ENCODE results near the gene ENOSF1.
A peak's percentile ranks its signal among the peaks of the same experiment; 100 is the strongest.

ENOSF1 gene

GRCh38 chr18:671405-671804 is 41.0 kb downstream of the ENOSF1 start:
- no peak for DNase-seq

DNA sequence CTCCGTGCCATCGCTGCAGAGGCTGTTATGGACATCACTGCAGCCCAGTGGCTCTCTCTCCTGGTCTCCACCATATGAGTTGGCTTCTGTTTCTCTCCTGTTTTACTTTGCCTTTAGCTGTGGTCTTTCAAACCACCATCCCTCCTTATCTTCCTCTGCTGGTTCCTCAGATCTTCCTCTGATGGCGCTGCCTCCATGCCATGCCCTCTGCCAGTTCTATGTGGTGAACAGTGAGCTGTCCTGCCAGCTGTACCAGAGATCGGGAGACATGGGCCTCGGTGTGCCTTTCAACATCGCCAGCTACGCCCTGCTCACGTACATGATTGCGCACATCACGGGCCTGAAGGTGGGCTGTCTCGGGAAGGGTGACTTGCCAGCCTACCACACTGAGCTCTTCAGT is 41.9 kb downstream of the ENOSF1 start:
- DNase-seq = no peak

GRCh38 chr18:669077-669476 is 43.4 kb downstream of the ENOSF1 start:
- DNase-seq = no peak

DNA sequence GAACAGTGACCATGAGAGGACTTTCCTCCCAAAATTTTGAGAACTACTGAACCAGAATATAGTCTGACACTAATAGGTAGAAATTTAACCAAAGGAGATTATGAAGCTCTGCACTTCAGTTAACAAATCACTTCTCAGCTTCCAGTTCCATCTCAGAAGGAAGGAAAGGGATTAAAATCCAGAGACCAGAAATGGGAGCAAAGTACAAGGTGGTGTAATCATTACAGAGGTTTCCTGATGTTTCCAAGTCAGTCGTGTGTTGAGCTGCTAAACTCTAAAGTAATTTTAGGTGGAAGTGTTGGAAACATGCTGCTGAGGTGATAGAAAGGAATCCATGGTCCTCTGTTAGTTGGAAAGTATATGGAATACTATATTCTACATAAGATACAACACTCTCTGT is 44.2 kb downstream of the ENOSF1 start:
- DNase-seq = no peak

GRCh38 chr18:666628-667027 is 45.8 kb downstream of the ENOSF1 start:
- no peak for DNase-seq

DNA sequence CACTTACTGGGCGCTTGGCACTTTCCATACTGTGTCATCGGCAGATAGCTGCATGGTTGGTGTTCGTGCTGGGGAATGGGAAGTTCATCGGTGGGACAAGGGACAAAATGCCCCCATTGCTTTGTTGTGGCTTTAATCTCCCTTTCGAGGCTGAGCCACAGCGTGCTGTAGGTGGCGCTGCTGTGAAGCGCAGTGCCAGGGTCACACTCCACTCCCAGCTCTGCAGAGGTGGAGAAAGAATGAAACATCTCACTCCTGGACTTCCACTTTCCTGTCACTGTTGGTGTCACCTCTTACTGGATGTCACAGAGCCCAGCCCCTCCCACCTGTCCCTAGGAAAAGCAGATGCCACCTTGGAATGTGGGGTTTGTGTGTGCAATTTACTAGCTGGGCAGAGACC is 46.3 kb downstream of the ENOSF1 start:
- DNase-seq = no peak

DNA sequence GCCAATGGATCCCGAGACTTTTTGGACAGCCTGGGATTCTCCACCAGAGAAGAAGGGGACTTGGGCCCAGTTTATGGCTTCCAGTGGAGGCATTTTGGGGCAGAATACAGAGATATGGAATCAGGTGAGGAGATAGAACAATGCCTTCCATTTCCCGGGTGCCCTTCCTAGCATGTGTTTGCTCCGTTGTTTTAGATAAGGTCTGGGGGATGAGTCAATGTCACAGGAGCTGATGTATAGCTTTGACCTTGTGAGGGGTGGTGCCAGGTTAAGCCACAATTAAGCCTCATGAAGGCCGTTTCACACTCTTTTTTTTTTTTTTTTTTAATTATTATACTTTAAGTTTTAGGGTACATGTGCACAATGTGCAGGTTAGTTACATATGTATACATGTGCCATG is 50.2 kb downstream of the ENOSF1 start:
- no peak for DNase-seq

- DNase-seq = peak; percentile 44
Measured at GRCh38 chr18:659597-659996, 52.8 kb downstream of the ENOSF1 start.

DNA sequence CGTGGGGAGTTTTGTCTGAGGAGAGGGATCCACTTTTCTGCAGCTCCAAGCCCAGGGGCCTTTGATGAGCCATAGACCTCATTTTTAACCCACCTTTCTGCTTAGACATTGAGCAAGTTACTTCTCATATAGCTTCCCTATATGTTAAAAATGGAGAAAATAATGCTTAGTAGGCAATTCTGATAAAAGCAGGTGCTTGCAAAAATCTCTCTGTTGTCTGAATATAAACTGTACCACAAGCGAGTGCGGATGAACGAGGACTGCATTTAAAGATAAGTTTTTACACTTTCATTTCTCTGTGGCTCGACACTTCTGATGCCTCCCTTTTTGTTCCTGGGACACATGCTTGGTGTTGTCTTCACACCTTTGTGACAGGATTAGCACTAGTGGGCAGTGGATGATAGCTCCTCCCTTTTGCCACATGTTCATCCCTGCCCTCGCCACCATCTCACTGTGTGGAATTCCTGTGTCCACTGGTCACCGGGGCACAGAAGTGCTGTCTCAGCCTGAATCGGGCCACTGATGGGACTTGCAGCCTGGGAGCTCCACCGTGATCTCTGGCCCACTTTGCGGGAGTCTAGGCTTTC is 53.4 kb downstream of the ENOSF1 start:
- no peak for DNase-seq

DNA sequence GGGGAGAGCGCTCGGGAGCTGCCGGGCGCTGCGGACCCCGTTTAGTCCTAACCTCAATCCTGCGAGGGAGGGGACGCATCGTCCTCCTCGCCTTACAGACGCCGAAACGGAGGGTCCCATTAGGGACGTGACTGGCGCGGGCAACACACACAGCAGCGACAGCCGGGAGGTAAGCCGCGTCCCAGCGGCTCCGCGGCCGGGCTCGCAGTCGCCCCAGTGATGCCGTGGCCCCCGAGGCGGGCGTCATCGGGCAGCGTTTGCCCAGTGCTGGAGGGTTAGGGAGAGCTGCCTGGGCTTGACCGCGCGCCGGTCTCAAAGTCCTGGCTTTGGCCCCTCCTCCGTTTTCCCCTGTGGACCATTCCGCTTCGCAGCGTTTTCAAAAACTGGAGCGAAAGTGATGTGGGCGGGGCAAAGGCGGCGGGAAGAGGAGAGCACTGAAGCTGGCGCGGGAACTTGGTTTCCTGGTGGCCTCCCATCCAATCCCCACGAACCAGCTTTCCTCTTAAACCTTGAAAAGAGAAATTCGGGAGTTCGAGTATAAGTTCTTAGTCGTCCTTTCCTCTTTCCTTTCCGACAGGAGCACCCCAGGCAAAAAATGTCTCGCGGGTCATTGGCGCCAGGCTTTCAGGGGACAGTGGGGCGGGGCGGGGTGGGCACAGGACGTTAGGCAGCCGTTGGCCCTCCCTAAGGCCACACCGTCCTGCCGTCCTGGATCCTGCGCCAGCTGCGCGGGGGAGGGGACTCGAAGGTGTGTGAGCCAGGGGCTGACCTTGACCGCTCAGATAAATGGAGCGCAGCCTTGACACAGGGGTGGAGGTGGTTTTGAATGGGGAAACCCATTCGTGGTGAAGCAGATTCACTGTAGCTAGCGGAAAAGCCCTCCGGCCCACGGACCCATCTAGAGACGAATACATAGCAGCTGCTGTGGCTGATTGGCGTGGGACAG is 54.2 kb downstream of the ENOSF1 start:
- DNase-seq = peak; percentile 71

- DNase-seq = peak; percentile 80
Measured at GRCh38 chr18:657311-658000, 55.0 kb downstream of the ENOSF1 start, which contains the start of gene TYMS. Gene TYMS (plus strand): TSS chr18:657653. CDS start chr18:657743, 90 bp downstream.

GRCh38 chr18:655445-655844 is 57.0 kb downstream of the ENOSF1 start:
- no peak for DNase-seq

DNA sequence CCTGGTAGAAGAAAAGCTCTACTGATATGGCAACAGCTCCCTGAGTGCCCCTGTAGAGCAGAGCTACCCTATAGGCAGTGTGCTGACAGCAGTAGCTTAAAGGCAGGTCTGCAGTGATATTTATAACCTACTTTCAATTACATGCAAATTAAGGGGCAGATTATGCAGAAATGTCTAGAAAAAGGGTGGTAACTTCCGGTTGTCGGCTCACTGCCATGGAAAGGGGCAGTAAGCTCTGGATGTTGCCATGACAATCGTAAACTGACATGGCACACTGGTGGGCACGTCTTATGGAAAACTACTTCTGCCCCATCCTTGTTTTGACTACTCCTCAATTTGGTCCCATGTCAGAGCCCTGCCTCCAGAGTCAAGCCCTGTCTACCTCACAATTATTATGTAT is 57.8 kb downstream of the ENOSF1 start:
- no peak for DNase-seq

DNA sequence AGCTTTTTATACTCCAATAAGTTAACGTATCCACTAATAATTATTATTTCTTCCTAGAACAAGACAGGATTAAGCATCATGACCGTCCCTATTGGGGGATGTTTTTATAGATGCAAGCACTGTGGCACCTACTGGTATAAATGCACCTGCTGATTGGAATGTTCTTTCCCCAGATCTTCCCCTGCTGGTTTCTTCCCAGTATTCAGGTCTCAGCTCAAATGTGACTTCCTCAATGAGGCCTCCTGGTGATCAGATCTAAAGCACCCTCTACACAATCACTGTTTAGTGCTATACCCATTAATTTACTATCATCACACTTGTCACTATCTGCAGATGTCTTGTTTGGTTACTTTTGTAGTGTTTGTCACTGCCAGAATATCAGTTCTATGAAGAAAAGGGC is 58.9 kb downstream of the ENOSF1 start:
- DNase-seq = no peak

GRCh38 chr18:652131-652530 is 60.3 kb downstream of the ENOSF1 start:
- no peak for DNase-seq

DNA sequence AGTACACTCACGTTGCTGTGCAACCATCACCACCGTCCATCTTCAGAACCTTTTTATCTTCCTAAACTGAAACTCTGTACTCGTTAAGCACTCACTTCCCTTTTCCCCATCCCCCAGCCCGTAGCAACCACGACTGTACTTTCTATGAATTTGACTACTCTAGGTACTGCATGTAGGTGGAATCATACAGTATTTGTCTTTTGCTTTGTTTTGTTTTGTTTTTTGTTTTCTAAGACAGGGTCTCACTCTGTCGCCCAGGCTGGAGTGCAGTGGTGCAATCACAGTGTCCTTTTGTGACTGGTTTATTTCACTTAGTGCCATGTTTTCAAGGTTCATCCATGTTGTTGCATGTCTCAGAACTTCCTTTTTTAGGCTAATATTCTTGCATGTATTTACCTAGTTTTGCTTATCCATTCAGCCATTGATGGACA is 62.0 kb downstream of the ENOSF1 start:
- DNase-seq = no peak

GRCh38 chr18:649341-649740 is 63.1 kb downstream of the ENOSF1 start:
- DNase-seq = no peak

GRCh38 chr18:647304-647703 is 65.1 kb downstream of the ENOSF1 start:
- DNase-seq = no peak

DNA sequence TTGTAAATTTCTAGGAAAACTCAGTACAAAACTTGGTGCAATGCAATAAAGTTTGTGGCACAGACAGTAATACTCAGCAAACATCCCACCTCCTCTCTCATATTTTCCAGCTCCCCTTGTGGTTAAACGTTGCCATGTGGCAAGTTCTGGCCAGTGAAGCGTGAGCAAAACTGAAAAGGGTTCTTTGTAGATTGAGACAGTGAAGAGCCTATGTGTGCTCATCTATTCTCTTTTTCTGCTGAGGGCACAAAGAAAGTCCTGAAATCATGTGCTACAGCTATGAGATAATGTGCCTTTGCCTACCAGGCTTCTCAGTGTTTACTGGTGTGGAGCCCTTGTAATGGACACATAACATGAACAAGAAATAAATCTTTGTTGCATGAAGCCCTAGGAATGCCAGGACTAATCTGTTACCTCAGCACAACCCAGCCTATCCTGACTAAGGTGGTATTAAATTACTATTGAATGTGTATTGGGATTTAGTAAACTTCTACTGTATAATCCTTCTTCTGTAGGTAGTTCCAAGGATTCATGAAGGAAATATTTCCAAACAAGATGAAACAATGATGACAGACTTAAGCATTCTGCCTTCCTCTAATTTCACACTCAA is 67.9 kb downstream of the ENOSF1 start:
- DNase-seq = no peak

DNA sequence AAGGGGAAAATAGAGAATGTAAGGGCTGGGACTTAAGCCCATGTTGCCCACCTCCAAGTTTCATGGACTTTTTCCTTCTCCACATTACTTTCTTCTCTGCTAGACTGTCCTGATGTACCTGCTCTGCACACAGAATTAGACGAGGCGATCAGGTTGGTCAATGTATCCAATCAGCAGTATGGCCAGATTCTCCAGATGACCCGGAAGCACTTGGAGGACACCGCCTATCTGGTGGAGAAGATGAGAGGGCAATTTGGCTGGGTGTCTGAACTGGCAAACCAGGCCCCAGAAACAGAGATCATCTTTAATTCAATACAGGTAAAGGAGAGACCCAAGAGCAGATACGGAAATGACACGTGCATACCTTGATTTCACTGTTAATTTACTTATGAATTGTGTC is 71.2 kb downstream of the ENOSF1 start:
- DNase-seq = no peak

- DNase-seq = no peak
Measured at GRCh38 chr18:635171-635570, 77.3 kb downstream of the ENOSF1 start.

DNA sequence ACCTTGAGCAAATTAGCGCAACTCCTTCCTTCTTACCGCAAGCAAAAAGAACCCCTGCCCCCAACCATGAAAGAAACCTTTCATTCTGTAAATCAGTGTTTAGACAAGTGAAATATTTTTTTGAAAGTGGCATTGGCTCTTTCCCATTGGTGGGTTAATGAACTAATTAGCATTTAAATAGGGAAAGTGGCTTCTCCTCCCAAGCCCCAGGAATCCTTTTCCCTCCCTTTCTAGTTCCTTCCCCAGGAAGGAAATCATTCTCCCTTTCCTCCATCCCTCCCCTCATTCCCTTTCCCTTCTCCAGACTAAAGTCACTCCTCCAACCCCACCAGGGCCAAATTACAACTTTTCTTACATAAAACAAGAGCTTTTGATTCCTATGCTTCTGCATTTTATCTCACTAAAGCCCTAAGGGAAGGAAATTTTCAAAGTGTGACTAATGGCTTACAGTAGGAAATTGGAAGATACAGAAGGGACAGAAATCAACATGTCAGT is 77.8 kb downstream of the ENOSF1 start:
- no peak for DNase-seq

- DNase-seq = no peak
Measured at GRCh38 chr18:631560-631959, 80.9 kb downstream of the ENOSF1 start.

All from activated CD8-positive, alpha-beta memory T cell treated with anti-CD3 and anti-CD28 coated beads for 24 hours (primary cell).